Vagina (tissue), 2 donors: ENCODE data around the gene SMAD1.

Experiments
- CTCF ChIP-seq, 3 experiments: fragments of 450-650 bp in 2 of 3; fragments of 200-600 bp in 1 of 3; sonication (generic) in 1 of 3; IDR thresholded peaks; one replicate each; pipeline ENCODE4 v1.5.1; 2017 to 2019; ENCODE audit warnings: antibody characterized with exemption in 3 of 3, mild to moderate bottlenecking in 2 of 3, moderate library complexity in 2 of 3
- POLR2A ChIP-seq, 2 donors: fragments of 450-650 bp; IDR thresholded peaks; one replicate each; pipeline ENCODE4 v1.6.1; 2017; ENCODE audit warnings: antibody characterized with exemption in 2 of 2, mild to moderate bottlenecking in 2 of 2, moderate library complexity in 2 of 2

DNA sequence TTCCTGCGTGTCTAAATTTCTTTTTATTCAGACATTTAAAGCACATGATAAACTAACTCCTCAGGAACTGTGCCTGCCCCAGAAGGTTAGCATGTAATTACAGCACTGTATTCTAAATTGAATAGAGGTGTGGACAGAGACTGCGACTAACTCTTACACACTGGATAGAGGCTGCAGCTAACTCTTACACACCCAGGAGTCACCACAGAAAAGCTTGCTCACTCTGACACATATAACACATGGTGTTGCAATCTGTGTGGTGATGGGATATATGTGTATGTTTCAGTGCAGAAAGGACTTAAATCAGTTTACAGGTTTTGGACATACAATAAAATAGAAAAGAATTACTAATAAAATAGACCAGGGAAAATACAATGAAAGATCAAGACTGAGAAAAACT is 41.5 kb downstream of the SMAD1 start:
- TF ChIP-seq POLR2A (IDR thresholded peaks at IDR 0.05), result no peak
- no peak for TF ChIP-seq CTCF (IDR thresholded peaks at IDR 0.05)
